GM21529 (cell line): ENCODE measurements around the gene IL7R.

Experiments used
- ATAC-seq: cut with Tn5 transposase; IDR thresholded peaks from one replicate; pipeline ENCODE4 v1.9.1; 2021; ENCODE audit not compliant: unreplicated experiment

IL7R gene, protein sequence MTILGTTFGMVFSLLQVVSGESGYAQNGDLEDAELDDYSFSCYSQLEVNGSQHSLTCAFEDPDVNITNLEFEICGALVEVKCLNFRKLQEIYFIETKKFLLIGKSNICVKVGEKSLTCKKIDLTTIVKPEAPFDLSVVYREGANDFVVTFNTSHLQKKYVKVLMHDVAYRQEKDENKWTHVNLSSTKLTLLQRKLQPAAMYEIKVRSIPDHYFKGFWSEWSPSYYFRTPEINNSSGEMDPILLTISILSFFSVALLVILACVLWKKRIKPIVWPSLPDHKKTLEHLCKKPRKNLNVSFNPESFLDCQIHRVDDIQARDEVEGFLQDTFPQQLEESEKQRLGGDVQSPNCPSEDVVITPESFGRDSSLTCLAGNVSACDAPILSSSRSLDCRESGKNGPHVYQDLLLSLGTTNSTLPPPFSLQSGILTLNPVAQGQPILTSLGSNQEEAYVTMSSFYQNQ

DNA sequence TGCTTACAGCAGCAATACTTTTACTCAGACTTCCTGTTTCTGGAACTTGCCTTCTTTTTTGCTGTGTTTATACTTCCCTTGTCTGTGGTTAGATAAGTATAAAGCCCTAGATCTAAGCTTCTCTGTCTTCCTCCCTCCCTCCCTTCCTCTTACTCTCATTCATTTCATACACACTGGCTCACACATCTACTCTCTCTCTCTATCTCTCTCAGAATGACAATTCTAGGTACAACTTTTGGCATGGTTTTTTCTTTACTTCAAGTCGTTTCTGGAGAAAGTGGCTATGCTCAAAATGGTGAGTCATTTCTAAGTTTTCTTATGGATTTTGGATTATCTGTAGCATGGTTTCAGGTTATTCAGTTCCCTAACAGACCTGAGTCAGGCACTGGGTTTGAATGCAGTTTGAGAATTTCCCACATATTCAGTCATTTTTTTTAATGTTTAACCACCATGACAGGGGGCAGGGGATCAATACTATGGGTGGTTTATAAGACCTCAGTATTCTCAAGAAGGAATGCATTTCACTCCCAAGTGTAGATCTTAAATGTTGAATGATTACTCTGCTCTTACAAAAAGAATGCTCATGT is at the start of gene IL7R:
Gene IL7R (plus strand): TSS at position 127 of the 587 bp plus-strand sequence. CDS start 87 bp downstream, at position 214.
- no peak for ATAC-seq

DNA sequence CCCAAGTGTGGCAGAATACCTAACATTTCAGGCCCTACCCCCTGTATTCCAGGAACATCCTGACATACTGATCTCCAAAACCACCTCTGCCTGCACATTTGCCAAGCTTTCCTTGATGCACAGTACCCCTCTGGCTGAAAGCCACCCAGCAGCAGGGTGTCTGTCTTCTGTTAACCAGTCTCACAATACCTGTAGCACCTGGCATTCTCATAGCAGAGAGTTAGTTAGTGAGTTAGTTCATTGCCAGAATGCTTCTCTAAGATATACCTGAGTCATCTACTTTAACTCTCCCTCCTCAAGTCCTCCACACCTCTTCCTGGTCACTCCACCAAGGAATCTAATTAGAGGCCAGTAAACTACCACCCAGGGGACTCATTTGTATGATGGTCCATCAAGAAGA is 46.1 kb upstream of the IL7R start:
- no peak for ATAC-seq

DNA sequence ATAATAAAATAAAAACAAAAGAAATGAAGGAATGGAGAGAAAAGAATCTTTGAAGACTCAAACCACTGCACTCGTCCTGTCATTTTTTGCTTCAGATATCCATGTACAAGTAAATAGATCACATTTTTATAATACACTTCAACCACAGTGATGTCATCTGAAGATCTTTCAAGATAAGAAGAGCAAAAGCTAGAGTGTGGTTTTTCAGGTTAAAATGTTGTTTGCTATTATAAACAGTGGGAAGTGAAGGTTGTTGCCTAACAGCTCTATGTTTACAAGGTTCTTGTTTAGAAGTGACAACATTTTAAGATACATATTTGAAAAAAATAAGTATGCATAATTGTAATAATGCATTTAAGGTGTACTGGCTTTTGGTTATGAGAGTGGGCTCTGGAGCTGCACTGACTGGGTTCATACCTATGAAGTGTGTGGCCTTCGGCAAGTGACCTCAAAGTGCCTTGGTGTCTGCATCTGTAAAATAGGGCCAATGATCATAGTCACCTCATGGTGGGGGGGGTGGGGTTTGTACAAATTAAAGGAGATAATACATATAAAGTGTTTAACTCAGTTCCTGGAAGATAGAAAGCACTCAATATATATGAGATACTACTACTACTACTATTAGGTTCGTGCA is 45.5 kb upstream of the IL7R start:
- ATAC-seq = no peak

DNA sequence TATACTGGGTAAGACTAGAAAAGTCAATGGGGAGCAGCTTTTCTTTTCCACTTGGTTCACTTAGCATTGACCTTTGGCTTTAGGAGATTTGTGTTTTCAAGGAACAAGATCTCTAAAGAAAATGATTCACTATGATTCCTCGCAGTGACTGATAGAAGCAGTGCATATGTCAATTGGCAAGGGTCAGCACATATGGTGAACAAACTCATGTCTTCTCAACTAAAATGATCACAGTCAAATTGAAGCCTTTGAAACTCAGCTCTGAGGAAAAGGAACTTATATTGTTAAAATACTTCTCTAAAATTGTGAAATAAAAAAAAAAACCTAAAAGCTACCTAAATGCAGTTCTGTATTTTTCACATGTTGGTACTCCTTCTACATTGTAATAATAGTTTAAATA is 43.2 kb upstream of the IL7R start:
- no peak for ATAC-seq

DNA sequence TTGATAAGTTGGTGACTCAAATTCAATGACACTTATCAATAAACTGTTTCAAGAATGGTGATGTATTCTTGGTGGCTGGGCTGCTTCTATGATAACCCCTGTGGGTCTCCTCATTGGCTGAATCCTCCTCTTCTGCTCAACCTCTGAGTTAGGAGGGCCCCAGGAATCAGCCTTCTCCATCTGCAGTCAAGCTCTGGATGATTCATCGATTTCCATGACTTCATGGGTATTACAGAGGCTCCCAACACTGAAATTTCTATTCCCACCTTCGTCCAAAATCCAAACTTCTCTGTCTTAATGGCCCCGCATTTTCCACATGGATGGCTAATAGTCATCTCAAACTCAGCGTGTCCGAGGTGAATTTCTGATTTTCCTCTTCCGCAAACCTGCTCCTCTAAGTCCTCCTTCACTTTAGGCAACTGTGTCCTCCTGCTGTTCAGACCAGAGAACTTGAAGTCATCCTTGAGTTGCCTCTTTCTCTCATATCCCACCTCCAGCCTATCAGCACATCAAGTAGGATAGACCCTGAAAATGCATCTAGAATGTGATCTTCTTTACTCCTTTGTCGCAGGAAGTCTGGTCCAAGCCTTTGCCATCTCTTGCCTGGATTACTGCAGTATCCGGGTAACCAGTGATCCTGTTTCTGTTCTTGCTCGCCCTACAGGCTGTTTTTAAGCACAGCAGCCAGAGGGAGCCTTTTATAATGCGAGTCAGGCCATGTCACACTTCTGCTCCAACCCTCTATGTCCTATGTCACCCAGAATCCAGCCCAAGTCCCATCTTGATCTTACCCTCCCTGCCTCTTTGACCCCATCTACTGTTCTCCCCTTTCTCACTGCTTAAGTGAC is 41.4 kb upstream of the IL7R start:
- ATAC-seq = no peak

DNA sequence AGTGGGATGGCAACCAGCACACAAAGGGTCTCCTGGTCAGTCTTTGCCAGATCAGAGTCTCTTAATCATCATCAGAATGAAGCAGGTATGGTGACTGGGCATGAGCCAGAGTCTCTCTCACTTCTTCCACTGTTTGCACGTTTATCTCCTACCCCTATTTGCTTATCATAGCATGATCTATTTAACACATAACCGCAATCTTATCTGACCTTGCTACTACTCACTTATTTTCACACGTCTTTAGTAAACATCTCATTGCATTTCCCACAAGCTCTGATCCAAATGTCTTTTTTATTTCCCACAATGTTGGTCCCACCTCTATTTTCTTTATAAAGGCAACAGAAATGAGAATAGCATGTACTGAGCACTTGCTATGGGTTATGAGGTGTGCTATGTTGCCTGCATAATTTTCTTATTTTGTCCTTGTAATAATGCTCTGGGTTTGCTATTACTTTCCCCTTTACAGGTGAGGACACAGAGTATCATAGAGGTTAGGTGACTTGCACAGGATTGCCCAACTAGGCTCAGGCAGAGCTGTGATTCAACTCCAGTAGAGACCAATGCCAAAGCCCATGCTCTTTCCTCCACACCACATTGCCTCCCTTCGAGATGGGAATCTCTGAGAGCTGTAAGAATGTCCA is 39.7 kb upstream of the IL7R start:
- no peak for ATAC-seq

DNA sequence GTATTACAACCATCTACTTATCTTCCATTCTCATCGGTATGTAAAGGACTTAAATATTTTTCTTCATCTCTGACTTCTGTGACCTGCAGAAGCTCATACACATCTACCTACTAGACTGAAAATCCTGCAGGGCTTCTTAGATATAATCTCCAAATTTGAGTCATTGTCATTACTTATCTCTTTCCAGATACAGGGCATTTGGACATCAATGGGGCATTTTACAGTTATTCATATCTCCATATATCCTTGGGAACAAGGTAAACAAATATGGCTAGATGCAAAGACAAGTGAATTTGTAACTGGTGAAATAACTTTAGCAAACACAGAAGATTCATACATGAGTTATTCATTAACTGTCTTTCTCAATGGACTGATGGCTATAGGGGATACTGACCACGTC is 37.7 kb upstream of the IL7R start:
- no peak for ATAC-seq

DNA sequence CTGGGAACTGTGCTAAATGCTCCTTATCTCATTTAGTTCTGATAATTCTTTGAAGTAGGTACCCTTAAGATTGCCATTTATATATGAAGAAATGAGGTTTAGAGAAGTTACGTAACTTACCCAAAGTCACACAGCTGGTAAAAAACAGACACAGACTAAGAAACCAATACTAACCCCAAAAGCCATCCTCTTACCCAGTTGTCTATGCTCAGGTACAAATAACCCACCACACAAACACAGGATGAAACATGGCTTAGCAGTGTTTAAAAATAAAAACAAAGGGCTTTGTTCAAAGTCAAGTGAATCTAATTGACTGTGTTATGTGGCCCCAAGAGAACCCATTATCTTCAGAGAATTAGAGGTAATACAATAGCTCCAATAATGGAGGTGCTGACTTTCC is 37.0 kb upstream of the IL7R start:
- no peak for ATAC-seq

DNA sequence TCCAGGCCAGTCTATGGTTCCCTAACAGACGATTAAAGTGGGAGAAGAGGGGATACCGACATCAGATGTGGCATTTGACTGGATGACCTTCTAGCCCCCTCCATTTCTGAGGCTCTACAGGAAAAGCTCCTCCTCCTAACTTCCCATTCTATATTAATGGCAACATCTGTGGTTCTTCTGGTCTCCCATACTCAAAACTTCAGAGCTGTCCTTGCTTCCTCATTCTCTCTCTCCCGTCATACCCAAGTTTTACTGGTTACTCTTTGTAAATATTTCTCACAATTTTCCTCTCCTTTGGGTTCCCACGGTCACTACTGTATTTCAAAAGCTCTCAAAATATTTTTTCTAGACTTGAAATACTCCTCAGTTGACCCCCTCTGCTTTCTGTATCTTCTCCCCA is 36.0 kb upstream of the IL7R start:
- ATAC-seq = no peak

DNA sequence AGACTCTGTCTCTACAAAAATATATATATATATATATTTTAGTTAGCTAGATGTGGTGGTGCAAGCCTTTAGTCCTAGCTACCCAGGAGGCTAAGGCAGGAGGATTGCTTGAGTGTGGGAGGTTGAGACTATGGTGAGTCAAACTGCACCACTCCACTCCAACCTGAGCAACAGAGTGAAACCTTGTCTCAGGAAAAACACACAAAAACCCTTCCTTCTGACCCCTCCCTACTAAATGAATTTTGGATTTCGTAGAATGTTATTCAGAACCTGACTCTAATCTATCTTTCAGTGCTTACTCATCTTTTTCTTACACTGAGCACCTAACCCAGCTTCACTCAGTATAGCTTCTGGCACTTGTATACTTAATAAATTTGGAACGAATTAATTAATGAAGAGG is 35.2 kb upstream of the IL7R start:
- no peak for ATAC-seq

DNA sequence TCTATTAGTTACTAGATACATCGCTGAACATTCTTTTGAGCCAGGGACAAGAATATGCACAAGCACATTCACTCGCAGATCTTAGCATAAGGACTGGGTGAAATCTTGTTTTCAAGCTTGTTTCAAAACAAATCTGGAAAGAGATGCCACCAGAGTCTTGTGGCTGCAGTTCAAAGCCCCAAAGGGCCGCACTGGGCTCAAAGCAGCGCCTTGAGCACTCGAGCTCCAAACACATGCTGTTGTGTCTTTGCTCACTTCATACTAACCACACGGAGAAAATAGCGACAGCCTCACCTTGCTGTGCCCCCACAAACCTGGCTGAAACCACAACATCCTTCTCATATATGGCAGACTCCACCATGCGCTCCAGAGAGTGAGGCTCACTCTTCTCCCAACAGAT is 34.2 kb upstream of the IL7R start:
- ATAC-seq = no peak

DNA sequence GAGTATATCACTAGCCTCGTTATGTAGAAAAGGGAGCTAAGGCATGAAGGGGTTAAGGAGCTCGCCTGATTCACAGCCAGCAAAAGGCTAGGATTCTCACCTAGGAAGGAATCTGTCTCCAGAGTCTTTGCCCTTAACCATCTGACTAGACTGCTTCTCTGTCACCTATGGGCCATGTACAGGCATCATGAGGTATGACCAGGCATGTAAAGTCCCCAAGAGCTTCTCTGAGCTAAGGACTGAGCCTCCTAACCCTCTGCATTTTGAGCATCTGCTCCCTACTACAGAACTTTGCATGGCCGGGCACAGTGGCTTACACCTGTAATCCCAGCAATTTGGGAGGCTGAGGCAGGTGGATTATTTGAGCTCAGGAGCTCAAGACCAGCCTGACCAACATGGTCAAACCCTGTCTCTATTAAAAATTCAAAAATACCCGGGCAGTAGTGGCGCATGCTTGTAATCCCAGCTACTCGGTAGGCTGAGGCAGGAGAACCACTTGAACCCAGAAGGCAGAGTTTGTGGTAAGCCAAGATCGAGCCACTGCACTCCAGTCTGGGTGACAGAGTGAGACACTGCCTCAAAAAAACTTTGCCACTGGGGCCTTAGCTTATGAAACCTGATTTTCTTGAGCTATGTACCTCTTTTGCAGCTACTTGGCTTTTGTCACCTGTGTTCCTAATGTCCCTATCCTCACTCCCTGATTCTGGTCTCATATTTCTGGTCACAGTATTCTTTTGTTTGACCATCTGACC is 33.2 kb upstream of the IL7R start:
- ATAC-seq = no peak

DNA sequence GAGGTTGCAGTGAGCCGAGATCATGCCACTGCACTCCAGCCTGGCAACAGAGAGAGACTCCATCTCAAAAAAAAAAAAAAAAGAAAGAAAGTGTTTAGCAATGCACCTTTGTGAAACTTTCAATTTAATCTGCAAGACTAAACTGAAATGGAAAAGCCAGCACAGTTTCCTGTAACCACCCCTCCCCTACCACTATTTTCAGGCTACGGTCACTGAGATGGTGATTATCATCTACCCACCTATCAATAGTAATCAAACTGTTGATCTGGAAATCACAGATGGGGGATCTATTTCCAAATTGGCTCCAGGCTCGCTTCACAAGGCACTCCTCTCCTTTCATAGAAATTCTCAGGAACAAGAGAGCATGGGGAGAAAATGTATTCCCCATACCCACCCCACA is 30.6 kb upstream of the IL7R start:
- ATAC-seq = no peak

DNA sequence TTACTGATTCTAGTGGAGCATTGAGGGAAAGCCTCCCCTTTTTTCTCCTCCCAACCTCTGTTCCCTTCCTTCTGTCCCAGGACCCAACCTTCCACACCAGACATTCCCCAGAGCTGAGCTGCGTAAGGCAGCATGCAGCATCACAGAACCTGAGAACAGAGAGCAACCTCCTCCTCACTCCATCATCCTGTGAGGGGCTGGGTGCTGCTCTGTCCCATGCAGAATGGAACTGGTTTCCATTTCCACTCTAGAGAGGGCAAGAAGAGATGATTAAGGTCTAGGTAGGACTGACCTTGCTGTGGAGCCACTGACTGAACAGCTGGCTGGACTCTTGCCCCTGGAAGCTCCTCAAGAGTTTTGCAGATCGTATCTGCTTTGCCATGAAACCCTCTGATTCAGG is 30.1 kb upstream of the IL7R start:
- ATAC-seq = no peak

DNA sequence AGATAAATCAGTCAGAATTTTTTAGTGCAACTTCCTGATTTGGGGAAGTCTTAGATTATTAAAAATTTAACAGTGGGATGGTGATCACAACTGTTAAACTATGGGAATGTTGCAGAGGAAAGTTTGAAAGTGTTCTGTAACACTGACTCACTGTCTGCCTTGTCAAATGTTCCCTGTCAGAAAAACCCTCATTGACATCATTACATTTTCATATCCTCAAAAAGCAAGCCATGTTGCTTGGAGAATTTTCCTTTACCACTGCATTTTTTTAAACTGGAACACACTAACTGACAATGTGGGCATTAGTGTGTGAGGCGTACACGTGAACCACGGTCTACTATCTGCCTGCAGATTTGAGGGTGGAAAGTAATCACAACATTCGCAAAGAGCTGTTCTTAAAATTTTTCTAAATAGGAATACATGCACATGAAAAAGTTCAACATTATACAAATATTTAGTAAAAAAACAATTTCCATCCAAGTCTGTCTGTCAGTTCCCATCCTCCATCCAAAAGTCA is 28.6 kb upstream of the IL7R start:
- ATAC-seq = no peak

DNA sequence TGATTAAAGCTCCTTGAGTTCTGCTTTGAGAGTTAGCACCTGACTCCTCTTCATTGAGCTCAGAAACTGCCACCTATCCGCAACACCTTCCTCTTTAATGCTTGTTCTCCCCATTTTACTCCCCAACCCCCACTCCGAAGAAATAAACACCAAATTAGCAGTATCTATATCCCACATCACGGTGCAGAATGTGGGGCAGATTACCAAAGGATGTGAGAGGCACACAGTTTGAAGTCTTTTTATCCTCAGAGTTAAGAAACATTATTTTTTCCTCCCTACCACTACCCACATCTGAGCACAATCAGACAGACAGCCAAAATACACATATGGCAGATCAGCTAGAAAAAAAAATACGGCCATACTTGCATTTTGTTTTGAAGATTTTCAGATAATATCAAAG is 26.1 kb upstream of the IL7R start:
- ATAC-seq = no peak

DNA sequence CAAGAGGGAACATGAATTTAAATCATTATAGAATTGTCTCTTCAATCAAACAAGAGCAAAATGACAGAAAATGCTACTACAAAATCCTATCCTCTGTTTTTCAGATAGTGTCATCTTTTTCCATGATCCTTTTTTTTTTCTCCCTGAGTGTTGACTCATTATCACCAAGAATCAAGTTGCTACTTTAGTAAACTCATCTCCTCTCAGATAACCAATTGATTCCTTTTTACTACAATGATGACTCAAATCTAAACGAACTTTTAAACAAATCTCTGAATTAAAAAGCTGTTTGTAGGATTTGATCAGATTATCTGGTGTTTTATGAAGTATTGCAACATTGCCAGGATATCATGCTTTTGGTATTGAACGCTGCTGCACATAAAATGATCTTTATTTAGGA is 23.9 kb upstream of the IL7R start:
- no peak for ATAC-seq

DNA sequence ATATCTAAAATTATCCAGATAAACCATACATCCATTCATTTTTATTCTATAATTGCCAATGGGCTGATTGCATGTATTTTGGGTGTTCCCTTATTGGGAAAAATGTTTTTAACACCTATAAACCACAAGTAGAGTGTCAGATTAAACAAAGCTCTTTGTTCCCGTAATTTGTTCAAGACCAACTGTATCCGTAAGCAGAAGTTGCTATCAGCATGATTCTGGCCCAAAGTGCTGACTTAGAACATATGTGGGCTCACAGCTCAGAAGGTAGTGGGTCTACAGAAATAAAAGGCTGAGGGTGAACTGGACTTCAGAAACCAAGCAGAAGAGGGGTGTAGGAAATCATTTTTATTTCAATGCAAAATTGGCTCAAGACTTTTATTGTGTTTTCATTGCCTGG is 23.5 kb upstream of the IL7R start:
- no peak for ATAC-seq

DNA sequence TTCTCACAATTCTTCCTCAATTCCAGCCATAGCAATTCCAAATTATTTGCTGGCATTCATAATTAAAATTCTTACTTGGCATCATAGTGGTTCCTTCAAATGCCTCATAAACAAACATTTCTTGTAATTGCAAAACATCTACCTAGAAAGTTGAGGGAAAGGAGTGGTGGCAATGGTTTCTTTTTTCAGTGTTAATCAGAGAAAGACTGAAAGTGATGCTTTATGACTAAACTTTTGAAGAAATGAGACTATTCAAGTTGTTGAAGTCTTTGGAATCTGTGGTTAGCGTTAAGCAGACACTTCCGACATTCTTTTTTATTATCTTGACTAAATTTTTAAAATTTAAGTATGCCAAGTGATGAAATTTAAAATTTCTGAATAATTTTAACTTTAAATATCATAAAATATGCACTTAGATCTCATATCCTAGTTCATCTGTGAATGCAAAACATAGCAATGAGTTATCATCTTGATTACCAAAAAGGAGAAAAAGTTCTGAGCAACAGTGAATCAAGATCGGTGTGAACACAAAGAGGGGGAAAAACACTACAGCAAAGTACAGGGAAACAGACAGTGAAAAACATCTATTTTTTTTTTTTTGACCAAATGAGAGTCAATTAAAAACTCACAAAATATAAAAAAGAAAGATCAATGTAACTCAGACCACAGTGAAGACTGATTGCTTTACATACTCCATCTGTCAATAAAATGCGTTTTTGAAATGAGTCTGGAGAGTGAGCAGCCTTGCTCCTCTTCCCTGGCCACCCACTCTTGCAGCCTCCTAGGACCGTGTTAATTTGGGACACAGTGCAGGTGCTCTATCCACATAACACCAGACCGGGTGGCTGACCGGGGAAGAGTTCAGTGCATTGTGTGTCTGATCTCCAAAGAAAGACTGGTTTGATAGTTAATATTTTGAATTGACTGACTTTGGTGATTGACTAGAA is 20.6 kb upstream of the IL7R start:
- ATAC-seq = no peak
